ENCODE results near the gene FUOM. TPM values are rescaled to one million over a fixed set of nuclear protein-coding genes. Genes with fewer than 3 reads are reported as not detected.
A peak's percentile ranks its signal among the peaks of the same experiment; 100 is the strongest.

The FUOM gene
- total and polyA plus RNA-seq, 10 of the 15 experiments (the other 5 are each of a cell fraction or from before 2014, with no cell fraction given), result 1.8 to 41.7 (median 25.6) TPM

DNA sequence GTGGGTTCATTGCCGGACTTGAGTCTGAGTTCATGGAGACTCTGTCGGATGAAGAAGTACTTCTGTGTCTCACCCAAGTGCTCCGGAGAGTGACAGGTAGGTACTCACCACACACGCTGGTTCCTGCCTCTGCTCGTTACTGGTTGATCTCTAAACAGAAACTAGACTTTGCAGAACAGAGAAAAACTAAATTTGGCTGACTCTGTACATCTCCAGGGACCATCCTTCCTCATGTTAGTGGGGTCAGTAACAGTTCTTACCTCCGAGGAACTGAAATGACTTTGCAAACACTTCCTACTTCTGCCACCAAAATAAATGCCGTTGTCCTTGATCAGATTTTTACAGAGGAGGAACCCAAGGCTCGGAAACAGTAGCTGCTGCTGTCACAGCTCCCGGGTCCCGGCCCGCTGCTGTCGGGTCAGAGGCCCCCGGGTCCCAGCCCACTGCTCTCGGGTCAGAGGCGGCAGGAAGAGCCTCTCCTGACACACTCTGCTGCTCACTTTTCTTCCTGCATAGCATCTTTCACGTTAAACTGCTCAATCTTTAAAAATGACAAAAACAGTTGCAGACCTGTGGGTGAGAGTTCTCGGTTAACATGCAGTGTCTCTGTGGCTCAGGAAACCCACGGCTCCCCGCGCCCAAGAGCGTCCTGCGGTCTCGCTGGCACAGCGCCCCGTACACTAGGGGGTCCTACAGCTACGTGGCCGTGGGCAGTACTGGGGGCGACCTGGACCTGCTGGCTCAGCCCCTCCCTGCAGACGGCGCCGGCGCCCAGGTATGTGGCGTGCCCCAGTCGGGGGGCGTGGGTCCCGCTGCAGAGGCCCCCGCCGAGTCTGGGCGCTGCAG lies 31.4 kb upstream of the FUOM start (continued):
- TF ChIP-seq, protein P1, sequence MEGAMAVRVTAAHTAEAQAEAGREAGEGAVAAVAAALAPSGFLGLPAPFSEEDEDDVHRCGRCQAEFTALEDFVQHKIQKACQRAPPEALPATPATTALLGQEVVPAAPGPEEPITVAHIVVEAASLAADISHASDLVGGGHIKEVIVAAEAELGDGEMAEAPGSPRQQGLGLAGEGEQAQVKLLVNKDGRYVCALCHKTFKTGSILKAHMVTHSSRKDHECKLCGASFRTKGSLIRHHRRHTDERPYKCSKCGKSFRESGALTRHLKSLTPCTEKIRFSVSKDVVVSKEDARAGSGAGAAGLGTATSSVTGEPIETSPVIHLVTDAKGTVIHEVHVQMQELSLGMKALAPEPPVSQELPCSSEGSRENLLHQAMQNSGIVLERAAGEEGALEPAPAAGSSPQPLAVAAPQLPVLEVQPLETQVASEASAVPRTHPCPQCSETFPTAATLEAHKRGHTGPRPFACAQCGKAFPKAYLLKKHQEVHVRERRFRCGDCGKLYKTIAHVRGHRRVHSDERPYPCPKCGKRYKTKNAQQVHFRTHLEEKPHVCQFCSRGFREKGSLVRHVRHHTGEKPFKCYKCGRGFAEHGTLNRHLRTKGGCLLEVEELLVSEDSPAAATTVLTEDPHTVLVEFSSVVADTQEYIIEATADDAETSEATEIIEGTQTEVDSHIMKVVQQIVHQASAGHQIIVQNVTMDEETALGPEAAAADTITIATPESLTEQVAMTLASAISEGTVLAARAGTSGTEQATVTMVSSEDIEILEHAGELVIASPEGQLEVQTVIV (IDR thresholded peaks at IDR 0.05; ENCODE audit: borderline replicate concordance, partially characterized antibody), result peak; percentile 51
- TF ChIP-seq EP300 (IDR thresholded peaks at IDR 0.05; ENCODE audit: borderline replicate concordance in 1 of 2, control insufficient read depth in 1 of 2, low read depth in 2 of 2, low read length in 2 of 2) (peak; percentile 86 to 89; a peak in 3 of 4 replicates), TBL1XR1 (IDR thresholded peaks at IDR 0.05; ENCODE audit: low read depth, low read length) (peak; percentile 87), NFYA (IDR thresholded peaks at IDR 0.05; ENCODE audit: borderline replicate concordance, low read depth, low read length) (no peak), NR2C2 (IDR thresholded peaks at IDR 0.05; ENCODE audit: borderline replicate concordance, control insufficient read depth, insufficient read length, low read depth) (no peak), RB1 (IDR thresholded peaks at IDR 0.05; ENCODE audit: borderline replicate concordance) (no peak), FOS (IDR thresholded peaks at IDR 0.05; ENCODE audit: borderline replicate concordance, extremely low read depth, insufficient read length) (no peak), ZBED1 (IDR thresholded peaks at IDR 0.05; ENCODE audit: borderline replicate concordance) (peak; percentile 94; the same call in 1 of the 2 replicates), SUPT20H (IDR thresholded peaks at IDR 0.05; ENCODE audit: borderline replicate concordance, control insufficient read depth, low read depth, low read length) (no peak), SMC3 (IDR thresholded peaks at IDR 0.05; ENCODE audit: borderline replicate concordance, low read length) (no peak), NRF1 (conservative IDR thresholded peaks at IDR 0.05; ENCODE audit: low read depth, low read length) (no peak), RBBP5 (conservative IDR thresholded peaks at IDR 0.05) (0 out of 2 replicates have a peak, but pooled peaks have one; percentile 43), SREBF2 (IDR thresholded peaks at IDR 0.05; ENCODE audit: low read length) (no peak), ZNF274 (IDR thresholded peaks at IDR 0.05; ENCODE audit: insufficient read depth, insufficient read length) (no peak), BCL11A (IDR thresholded peaks at IDR 0.05; ENCODE audit: low read depth, low read length) (peak; percentile 95), SMAD1 (IDR thresholded peaks at IDR 0.05; ENCODE audit: low read depth, partially characterized antibody) (peak; percentile 43), KLF5 (IDR thresholded peaks at IDR 0.05; ENCODE audit: partially characterized antibody) (no peak), NR2C1 (IDR thresholded peaks at IDR 0.05) (no peak)
- TF ChIP-seq, protein P2, sequence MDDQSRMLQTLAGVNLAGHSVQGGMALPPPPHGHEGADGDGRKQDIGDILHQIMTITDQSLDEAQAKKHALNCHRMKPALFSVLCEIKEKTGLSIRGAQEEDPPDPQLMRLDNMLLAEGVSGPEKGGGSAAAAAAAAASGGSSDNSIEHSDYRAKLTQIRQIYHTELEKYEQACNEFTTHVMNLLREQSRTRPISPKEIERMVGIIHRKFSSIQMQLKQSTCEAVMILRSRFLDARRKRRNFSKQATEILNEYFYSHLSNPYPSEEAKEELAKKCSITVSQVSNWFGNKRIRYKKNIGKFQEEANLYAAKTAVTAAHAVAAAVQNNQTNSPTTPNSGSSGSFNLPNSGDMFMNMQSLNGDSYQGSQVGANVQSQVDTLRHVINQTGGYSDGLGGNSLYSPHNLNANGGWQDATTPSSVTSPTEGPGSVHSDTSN (IDR thresholded peaks at IDR 0.05; ENCODE audit: insufficient replicate concordance, low read depth, low read length), result peak; percentile 92
- TF ChIP-seq, protein P3, sequence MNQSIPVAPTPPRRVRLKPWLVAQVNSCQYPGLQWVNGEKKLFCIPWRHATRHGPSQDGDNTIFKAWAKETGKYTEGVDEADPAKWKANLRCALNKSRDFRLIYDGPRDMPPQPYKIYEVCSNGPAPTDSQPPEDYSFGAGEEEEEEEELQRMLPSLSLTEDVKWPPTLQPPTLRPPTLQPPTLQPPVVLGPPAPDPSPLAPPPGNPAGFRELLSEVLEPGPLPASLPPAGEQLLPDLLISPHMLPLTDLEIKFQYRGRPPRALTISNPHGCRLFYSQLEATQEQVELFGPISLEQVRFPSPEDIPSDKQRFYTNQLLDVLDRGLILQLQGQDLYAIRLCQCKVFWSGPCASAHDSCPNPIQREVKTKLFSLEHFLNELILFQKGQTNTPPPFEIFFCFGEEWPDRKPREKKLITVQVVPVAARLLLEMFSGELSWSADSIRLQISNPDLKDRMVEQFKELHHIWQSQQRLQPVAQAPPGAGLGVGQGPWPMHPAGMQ (IDR thresholded peaks at IDR 0.05; ENCODE audit: borderline replicate concordance), result no peak
- TF ChIP-seq, protein P4, sequence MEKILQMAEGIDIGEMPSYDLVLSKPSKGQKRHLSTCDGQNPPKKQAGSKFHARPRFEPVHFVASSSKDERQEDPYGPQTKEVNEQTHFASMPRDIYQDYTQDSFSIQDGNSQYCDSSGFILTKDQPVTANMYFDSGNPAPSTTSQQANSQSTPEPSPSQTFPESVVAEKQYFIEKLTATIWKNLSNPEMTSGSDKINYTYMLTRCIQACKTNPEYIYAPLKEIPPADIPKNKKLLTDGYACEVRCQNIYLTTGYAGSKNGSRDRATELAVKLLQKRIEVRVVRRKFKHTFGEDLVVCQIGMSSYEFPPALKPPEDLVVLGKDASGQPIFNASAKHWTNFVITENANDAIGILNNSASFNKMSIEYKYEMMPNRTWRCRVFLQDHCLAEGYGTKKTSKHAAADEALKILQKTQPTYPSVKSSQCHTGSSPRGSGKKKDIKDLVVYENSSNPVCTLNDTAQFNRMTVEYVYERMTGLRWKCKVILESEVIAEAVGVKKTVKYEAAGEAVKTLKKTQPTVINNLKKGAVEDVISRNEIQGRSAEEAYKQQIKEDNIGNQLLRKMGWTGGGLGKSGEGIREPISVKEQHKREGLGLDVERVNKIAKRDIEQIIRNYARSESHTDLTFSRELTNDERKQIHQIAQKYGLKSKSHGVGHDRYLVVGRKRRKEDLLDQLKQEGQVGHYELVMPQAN (conservative IDR thresholded peaks at IDR 0.05), result no peak; the same call in none of the 2 replicates
- TF ChIP-seq, protein P5, sequence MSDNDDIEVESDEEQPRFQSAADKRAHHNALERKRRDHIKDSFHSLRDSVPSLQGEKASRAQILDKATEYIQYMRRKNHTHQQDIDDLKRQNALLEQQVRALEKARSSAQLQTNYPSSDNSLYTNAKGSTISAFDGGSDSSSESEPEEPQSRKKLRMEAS (IDR thresholded peaks at IDR 0.05; ENCODE audit: low read depth, low read length), result peak; percentile 56; the same call in 1 of the 2 replicates
